Inferior parietal cortex (tissue), 1 donor: Measurements from ENCODE around the gene PLXNB1.

ENCODE experiments used
- DNase-seq: peaks from one replicate; pipeline ENCODE4 v3.0.0-alpha.2; 2016; ENCODE audit errors: extremely low spot score

PLXNB1 gene

GRCh38 chr3:48419597-48419996, 10.3 kb downstream of the PLXNB1 start:
- no peak for DNase-seq

GRCh38 chr3:48419149-48419548, 10.7 kb downstream of the PLXNB1 start:
- DNase-seq = no peak

- no peak for DNase-seq
These were observed 11.2 kb downstream of the PLXNB1 start for GRCh38 chr3:48418651-48419050.

GRCh38 chr3:48418140-48418539, 11.7 kb downstream of the PLXNB1 start:
- no peak for DNase-seq

GRCh38 chr3:48417529-48418108, 12.3 kb downstream of the PLXNB1 start:
- DNase-seq = no peak

GRCh38 chr3:48416546-48416945, 13.3 kb downstream of the PLXNB1 start:
- no peak for DNase-seq

GRCh38 chr3:48416091-48416505, 13.8 kb downstream of the PLXNB1 start:
- DNase-seq = no peak

GRCh38 chr3:48415251-48415953, 14.5 kb downstream of the PLXNB1 start:
- DNase-seq = no peak

- no peak for DNase-seq
These were observed 15.3 kb downstream of the PLXNB1 start for GRCh38 chr3:48414376-48415250.

GRCh38 chr3:48413611-48414010, 16.3 kb downstream of the PLXNB1 start:
- DNase-seq = no peak

- no peak for DNase-seq
These were observed 16.8 kb downstream of the PLXNB1 start for GRCh38 chr3:48413086-48413485.

- DNase-seq = no peak
These were observed 17.4 kb downstream of the PLXNB1 start for GRCh38 chr3:48412375-48413001.

GRCh38 chr3:48411606-48412374, 18.1 kb downstream of the PLXNB1 start:
- DNase-seq = no peak

- DNase-seq = no peak
These were observed 18.8 kb downstream of the PLXNB1 start for GRCh38 chr3:48411041-48411588.

- no peak for DNase-seq
These were observed 19.5 kb downstream of the PLXNB1 start for GRCh38 chr3:48410205-48411040.

GRCh38 chr3:48409291-48410201, 20.3 kb downstream of the PLXNB1 start:
- no peak for DNase-seq

- no peak for DNase-seq
These were observed 21.0 kb downstream of the PLXNB1 start for GRCh38 chr3:48408823-48409281.

GRCh38 chr3:48407542-48408099, 22.3 kb downstream of the PLXNB1 start:
- no peak for DNase-seq
